ENCODE measurements around the gene RAB11FIP3.

RAB11FIP3 gene

DNA sequence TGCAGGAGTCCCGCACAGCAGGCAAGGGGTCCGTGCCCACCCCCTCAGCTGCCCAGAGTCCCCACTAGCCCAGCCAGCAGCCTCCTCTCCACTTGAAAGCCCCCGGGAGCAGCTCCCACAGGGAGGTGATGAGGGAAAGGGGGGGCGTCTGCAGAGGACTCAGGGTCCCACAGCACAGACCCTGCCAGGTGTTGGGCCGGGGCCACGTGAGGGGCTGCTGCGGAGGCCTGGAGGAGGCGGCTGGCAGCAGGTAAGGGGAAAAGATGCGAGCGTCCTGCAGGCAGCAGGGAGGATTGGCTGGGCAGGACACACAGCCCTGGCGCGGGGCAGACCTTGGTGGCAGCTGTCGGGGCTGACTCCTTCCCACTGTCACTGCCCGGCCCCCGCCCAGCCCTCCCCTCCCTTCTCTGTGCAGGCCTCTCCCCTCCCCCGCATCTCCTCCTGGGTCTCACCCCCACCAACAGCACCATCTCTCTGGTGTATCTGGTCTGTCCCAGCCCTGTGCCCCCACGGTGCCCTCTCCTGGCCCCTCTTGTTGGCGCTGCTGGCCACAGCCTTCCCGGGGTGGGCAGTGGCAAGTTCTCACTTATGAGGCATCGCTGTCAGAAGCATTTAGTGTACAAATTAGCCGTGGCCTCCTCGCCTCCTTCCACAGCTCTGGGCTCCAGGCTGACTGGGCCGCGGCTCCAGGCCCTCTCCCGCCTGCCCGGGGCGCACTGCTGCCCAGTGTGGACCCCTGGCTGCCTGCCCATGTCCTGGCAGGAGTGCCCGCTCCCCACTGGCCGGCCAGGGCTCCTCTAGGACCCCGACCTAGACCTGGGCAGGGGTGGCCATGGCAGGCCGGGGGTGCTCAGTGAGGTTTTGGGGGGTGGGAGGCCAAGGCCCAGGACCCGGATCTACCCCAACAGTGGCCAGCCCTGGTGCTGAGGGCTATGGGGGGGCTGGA is 130.4 kb downstream of the RAB11FIP3 start:
- Histone ChIP-seq H2BK5ac (ENCODE audit: low read depth, low read length, poor library complexity, severe bottlenecking) (no peak overlapping the region), H3K4ac (ENCODE audit: low read depth in 1 of 2, low read length in 2 of 2) (peak overlapping the region in 1 of 2 experiments; percentile 51), H2BK12ac (ENCODE audit: low read length in 2 of 2) (no peak overlapping the region), H3K36me3 (ENCODE audit: control insufficient read depth in 1 of 2, insufficient read depth in 2 of 2, low read depth in 1 of 2, low read length in 2 of 2) (peaks cover 18 to 49% of the 10 kb centered on the region in 2 experiments), H3K23ac (ENCODE audit: low read length in 2 of 2) (no peak overlapping the region), H2BK120ac (ENCODE audit: low read depth, low read length) (no peak overlapping the region), H3K79me1 (replicated peaks; ENCODE audit: low read length, poor library complexity, severe bottlenecking) (peaks cover 8% of the 10 kb centered on the region), H3K4me3 (ENCODE audit: insufficient read depth in 1 of 2, low read depth in 1 of 2, low read length in 2 of 2) (no peak overlapping the region), H3K14ac (ENCODE audit: low read length in 2 of 2) (no peak overlapping the region), H3K9ac (ENCODE audit: low read length) (peak overlapping the region; percentile 80), H3K4me1 (ENCODE audit: control insufficient read depth, insufficient read depth, low read depth, low read length) (peaks cover 35% of the 10 kb centered on the region), H3K18ac (ENCODE audit: low read depth in 1 of 2, low read length in 2 of 2) (no peak overlapping the region), H3K9me3 (ENCODE audit: control insufficient read depth, low read length) (no peaks in the 10 kb centered on the region), H2BK15ac (ENCODE audit: low read depth, poor library complexity, severe bottlenecking) (no peak overlapping the region), H3K27me3 (ENCODE audit: control insufficient read depth in 1 of 2, insufficient read depth in 1 of 2, low read length in 2 of 2) (peaks cover 22 to 24% of the 10 kb centered on the region in 2 experiments), H2AK5ac (ENCODE audit: low read length, severe bottlenecking) (no peak overlapping the region), H2AFZ (ENCODE audit: low read depth, low read length) (no peak overlapping the region), H3K27ac (ENCODE audit: low read length, poor library complexity, severe bottlenecking) (no peak overlapping the region), H3K4me2 (ENCODE audit: low read length, poor library complexity, severe bottlenecking) (no peak overlapping the region), H4K91ac (ENCODE audit: low read length) (peak overlapping the region; percentile 73), H4K8ac (ENCODE audit: low read length) (no peak overlapping the region)
- no peak for DNase-seq
- 92% methylated on average over 28 of the region's 32 CpGs for WGBS

DNA sequence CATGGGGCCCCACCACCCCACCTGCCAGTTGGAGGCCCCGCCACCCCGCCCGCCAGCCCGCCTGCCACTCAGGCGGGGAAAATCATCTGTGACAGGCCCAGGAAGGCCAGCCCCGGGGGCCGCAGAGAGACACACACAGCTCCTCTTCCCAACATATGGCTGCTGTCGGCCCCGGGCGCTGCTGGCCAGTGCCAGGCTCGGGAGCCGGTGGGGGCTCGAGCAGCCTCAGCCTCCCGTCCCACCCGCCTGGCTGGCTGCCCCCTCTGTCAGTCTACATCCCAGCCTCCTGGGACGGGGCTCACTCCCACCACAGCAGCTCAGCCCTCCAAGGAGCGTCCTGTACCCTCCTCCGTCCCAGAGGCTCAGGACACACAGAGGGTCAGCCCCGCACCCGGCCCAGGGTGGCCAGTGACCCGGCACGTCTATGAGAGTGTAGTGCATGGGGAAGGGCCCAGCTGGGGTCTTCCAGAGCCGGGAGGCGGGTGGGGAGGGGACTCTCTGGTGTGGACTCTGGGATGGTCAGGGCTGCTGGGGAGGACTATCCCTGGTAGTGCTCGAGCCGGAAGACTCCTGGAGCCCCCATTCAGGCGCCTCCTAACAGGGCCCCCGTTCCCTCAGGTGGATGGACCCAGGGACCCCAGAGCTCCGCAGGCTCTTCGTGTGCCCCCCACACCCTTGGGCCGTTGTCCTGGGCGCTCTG is 131.2 kb downstream of the RAB11FIP3 start:
- H2BK12ac ChIP-seq (ENCODE audit: low read length in 2 of 2): no peak overlapping the region
- H3K36me3 ChIP-seq (ENCODE audit: control insufficient read depth in 1 of 2, insufficient read depth in 2 of 2, low read depth in 1 of 2, low read length in 2 of 2): peaks cover 13 to 41% of the 10 kb centered on the region in 2 experiments
- H2AFZ ChIP-seq (ENCODE audit: low read depth, low read length): no peak overlapping the region
- DNase-seq: no peak
- 91% methylated on average over 25 of the region's 32 CpGs for WGBS
- H3K27ac ChIP-seq (ENCODE audit: low read length, poor library complexity, severe bottlenecking): no peak overlapping the region
- no peaks in the 10 kb centered on the region for H3K9me3 ChIP-seq (ENCODE audit: control insufficient read depth, low read length)
- peaks cover 30 to 32% of the 10 kb centered on the region in 2 experiments for H3K27me3 ChIP-seq (ENCODE audit: control insufficient read depth in 1 of 2, insufficient read depth in 1 of 2, low read length in 2 of 2)
- H2BK15ac ChIP-seq (ENCODE audit: low read depth, poor library complexity, severe bottlenecking): no peak overlapping the region
- H3K4ac ChIP-seq (ENCODE audit: low read depth in 1 of 2, low read length in 2 of 2): no peak overlapping the region
- H3K23ac ChIP-seq (ENCODE audit: low read length in 2 of 2): no peak overlapping the region
- no peak overlapping the region for H2AK5ac ChIP-seq (ENCODE audit: low read length, severe bottlenecking)
- H3K4me1 ChIP-seq (ENCODE audit: control insufficient read depth, insufficient read depth, low read depth, low read length): peaks cover 35% of the 10 kb centered on the region
- H3K4me2 ChIP-seq (ENCODE audit: low read length, poor library complexity, severe bottlenecking): no peak overlapping the region
- H4K91ac ChIP-seq (ENCODE audit: low read length): no peak overlapping the region
- no peak overlapping the region for H4K8ac ChIP-seq (ENCODE audit: low read length)
- H2BK120ac ChIP-seq (ENCODE audit: low read depth, low read length): no peak overlapping the region
- H3K79me1 ChIP-seq (replicated peaks; ENCODE audit: low read length, poor library complexity, severe bottlenecking): peaks cover 5% of the 10 kb centered on the region
- H3K14ac ChIP-seq (ENCODE audit: low read length in 2 of 2): no peak overlapping the region
- H3K9ac ChIP-seq (ENCODE audit: low read length): no peak overlapping the region
- H3K18ac ChIP-seq (ENCODE audit: low read depth in 1 of 2, low read length in 2 of 2): no peak overlapping the region
- no peak overlapping the region for H3K4me3 ChIP-seq (ENCODE audit: insufficient read depth in 1 of 2, low read depth in 1 of 2, low read length in 2 of 2)
- no peak overlapping the region for H2BK5ac ChIP-seq (ENCODE audit: low read depth, low read length, poor library complexity, severe bottlenecking)

DNA sequence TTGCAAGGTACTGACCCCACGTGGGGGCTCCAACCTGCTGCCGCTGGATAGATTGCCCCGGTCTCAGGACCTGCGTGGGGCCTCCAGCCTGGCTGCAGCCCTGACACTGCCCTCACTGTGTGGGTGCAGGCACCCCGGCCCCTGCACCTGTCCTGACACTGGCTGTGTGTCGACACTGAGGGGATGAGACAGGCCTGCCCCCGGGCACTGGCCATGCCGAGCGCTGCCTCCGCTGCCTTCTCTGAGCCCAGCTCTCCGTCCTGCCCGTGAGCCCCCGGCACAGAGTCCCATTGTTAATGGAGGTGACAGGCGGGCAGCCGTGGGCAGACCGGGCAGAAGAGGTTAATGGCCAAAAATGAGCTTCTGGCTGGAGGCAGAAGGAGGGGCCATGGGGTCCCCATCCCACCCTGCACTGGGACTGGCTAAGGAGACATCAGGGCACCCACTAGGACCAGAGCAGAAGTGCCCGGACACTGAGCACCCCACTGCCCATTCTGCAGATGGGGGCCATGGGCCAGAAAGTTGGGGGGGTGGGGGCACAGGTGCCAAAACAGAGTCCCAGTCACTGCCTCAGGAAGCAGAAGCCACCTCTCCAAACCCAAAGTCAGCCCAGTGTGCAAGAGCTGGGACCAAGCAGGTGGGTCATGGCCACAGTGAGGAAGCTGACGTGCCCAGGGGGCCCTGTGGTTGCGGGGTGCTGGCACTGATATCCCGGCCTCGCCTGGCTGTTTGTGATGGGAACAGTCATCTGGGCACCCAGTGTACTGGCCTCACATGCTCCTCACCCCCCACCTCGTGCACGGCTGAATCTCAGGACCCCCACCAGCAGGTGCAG is 132.2 kb downstream of the RAB11FIP3 start:
- Histone ChIP-seq H2BK15ac (ENCODE audit: low read depth, poor library complexity, severe bottlenecking) (no peak overlapping the region), H2AK5ac (ENCODE audit: low read length, severe bottlenecking) (no peak overlapping the region), H3K4ac (ENCODE audit: low read depth in 1 of 2, low read length in 2 of 2) (no peak overlapping the region), H3K18ac (ENCODE audit: low read depth in 1 of 2, low read length in 2 of 2) (no peak overlapping the region), H2BK5ac (ENCODE audit: low read depth, low read length, poor library complexity, severe bottlenecking) (no peak overlapping the region), H4K91ac (ENCODE audit: low read length) (no peak overlapping the region), H2BK12ac (ENCODE audit: low read length in 2 of 2) (no peak overlapping the region), H3K27ac (ENCODE audit: low read length, poor library complexity, severe bottlenecking) (no peak overlapping the region), H3K9me3 (ENCODE audit: control insufficient read depth, low read length) (no peaks in the 10 kb centered on the region), H2BK120ac (ENCODE audit: low read depth, low read length) (no peak overlapping the region), H3K14ac (ENCODE audit: low read length in 2 of 2) (no peak overlapping the region), H3K4me1 (ENCODE audit: control insufficient read depth, insufficient read depth, low read depth, low read length) (peaks cover 39% of the 10 kb centered on the region), H3K27me3 (ENCODE audit: control insufficient read depth in 1 of 2, insufficient read depth in 1 of 2, low read length in 2 of 2) (peaks cover 38 to 41% of the 10 kb centered on the region in 2 experiments), H3K4me3 (ENCODE audit: insufficient read depth in 1 of 2, low read depth in 1 of 2, low read length in 2 of 2) (no peak overlapping the region), H2AFZ (ENCODE audit: low read depth, low read length) (no peak overlapping the region), H4K8ac (ENCODE audit: low read length) (no peak overlapping the region), H3K9ac (ENCODE audit: low read length) (no peak overlapping the region), H3K4me2 (ENCODE audit: low read length, poor library complexity, severe bottlenecking) (no peak overlapping the region), H3K23ac (ENCODE audit: low read length in 2 of 2) (no peak overlapping the region), H3K79me1 (replicated peaks; ENCODE audit: low read length, poor library complexity, severe bottlenecking) (no peaks in the 10 kb centered on the region), H3K36me3 (ENCODE audit: control insufficient read depth in 1 of 2, insufficient read depth in 2 of 2, low read depth in 1 of 2, low read length in 2 of 2) (peaks cover 4 to 30% of the 10 kb centered on the region in 2 experiments)
- WGBS: 92% methylated on average over 23 of the region's 23 CpGs
- DNase-seq: no peak

Measured in mesenchymal stem cell (in vitro differentiated cells and primary cell).